ENCODE measurements around the gene FYB1. TPM values are rescaled to one million over a fixed set of nuclear protein-coding genes. Genes with fewer than 3 reads are reported as not detected.
A peak's percentile ranks its signal among the peaks of the same experiment; 100 is the strongest.

FYB1 gene
- total RNA-seq, 1 donor = 1.6 TPM

GRCh38 chr5:39100301-39100850 is 119.0 kb downstream of the FYB1 start:
- no peak for DNase-seq (ENCODE audit: low read depth in 2 of 3, low spot score in 2 of 3)

GRCh38 chr5:39099831-39100230 is 119.5 kb downstream of the FYB1 start:
- no peak for DNase-seq (ENCODE audit: low read depth in 2 of 3, low spot score in 2 of 3)

DNA sequence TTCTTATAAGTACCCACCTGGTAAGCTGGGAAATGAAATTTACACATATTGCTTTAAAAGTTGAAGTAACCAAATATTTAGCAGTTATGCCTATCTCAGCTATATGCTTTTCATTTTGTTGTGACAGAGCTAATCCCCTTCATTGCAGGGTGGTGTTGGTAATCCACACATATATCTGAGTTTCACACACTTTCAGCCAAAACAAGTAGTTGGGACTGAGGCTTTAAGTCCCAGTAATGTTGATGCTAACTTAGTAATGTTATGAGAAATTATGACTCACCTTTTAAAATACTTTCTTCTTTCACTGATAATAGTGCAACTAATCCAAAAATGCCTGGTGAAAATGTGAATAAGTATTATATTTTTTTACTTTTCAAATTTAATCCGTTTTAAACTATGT is 126.0 kb downstream of the FYB1 start:
- no peak for DNase-seq (ENCODE audit: low read depth in 2 of 3, low spot score in 2 of 3)

DNA sequence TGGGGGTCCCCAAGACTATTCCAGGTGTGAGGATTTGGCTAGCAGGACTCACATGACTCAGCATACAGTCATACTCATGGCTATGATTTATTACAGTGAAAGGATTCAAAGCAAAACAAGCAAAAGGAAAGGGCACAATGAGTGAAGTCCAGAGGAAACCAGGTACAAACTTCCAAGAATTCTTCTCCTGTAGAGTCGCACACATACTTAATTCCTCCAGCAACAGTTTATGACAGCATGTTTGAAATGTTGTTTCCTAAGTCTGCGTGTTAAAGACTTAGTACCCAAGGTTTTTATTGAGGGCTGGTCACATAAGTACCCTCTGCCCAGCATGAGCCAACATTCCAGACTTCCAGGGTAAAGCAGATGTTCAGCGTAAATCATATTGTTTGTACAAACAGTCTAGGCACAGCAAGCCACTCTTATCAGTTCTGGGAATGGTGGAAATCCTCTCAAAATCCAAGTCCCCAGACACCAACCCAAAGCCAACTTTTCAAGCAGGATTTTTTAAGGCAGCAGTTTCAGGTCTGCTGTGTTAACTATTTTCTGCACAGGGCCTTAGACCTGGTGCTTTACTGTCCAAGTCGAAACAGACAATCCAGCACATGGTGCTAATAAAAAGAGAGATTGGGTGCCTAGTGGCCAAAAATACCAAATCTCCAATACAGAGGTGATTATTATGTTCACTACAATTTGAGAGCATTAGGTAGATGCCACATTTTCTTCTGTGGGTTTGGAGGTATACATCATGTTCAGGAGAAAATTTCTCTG is 126.6 kb downstream of the FYB1 start:
- no peak for DNase-seq (ENCODE audit: low read depth in 2 of 3, low spot score in 2 of 3)

DNA sequence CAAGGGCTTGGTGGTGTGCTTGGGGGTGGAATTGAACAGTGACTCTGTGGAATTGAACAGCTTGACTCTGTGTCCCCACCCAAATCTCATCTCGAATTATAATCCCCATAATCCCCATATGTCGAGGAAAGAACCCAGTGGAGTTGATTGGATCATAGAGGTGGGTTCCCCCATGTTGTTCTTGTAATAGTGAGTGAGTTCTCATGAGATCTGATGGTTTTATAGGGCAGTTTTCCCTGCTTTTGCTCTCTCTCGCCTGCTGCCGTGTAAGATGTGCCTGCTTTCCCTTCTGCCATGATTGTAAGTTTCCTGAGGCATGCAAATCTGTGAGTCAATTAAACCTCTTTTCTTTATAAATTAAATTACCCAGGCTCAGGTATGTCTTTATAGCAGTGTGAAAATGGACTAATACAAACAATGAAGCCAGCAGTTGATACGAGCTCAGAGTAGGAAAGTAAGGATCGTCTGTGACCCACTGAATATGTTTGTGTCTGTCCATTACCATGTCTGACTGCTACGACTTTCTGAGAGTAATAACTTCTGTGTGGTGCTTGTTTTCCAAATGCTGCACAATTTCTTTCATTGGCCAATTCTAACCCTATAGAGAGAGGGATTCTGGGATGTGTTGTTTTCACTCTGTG is 127.3 kb downstream of the FYB1 start:
- DNase-seq (ENCODE audit: low read depth in 2 of 3, low spot score in 2 of 3) = no peak

- DNase-seq (ENCODE audit: low read depth in 2 of 3, low spot score in 2 of 3) = no peak
Measured at GRCh38 chr5:39083968-39084367, 135.4 kb downstream of the FYB1 start.

GRCh38 chr5:39082995-39083394 is 136.4 kb downstream of the FYB1 start:
- no peak for DNase-seq (ENCODE audit: low read depth in 2 of 3, low spot score in 2 of 3)

- peak in 2 of 3 donors; percentile 55 to 64 for DNase-seq (ENCODE audit: low read depth in 2 of 3, low spot score in 2 of 3)
Measured at GRCh38 chr5:39080597-39081204, 138.7 kb downstream of the FYB1 start.

DNA sequence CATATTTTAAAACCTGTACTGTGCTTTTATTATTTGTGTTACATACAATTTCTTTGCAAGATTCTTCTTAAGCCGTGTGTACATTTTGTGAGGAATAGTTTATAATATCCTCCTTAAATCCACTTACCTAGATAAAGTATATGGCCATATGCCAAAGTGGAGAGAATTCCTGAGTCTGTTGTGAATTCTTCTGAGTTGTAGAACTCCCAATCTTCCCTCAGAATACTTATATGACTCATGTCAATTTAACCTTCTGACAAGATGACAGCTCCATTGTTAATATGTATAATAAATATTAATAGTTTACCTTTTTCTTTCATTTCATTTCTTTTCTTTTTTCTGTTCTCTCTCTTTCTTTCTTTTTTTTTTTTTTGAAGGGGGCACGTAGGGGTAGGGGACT is 139.2 kb downstream of the FYB1 start:
- no peak for DNase-seq (ENCODE audit: low read depth in 2 of 3, low spot score in 2 of 3)

GRCh38 chr5:39079147-39079546 is 140.2 kb downstream of the FYB1 start:
- no peak for DNase-seq (ENCODE audit: low read depth in 2 of 3, low spot score in 2 of 3)

GRCh38 chr5:39076757-39077728 is 142.3 kb downstream of the FYB1 start:
- DNase-seq (ENCODE audit: low read depth in 2 of 3, low spot score in 2 of 3) = peak in 2 of 3 donors; percentile 70 to 86

GRCh38 chr5:39076101-39076756 is 143.1 kb downstream of the FYB1 start:
- DNase-seq (ENCODE audit: low read depth in 2 of 3, low spot score in 2 of 3) = no peak

GRCh38 chr5:39074017-39074814 is 145.1 kb downstream of the FYB1 start, which contains the start of gene RICTOR:
Gene RICTOR (minus strand): TSS chr5:39074399. CDS start chr5:39074377, 22 bp downstream.
- peak; percentile 68 to 92 (median 88) for DNase-seq (ENCODE audit: low read depth in 2 of 3, low spot score in 2 of 3)

DNA sequence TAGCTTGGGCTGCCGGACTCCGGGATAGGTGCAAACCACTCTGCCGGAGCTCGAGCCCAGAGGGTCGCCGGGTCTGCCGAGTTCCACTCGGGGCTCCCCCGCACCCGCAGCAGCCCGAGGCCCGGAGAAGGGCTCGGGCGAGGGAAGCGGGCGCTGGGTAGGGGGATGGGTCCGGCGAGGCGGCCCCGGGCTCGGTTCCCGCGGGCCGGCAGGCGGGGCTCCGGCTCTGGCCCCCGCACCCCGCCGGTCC is 145.7 kb downstream of the FYB1 start:
- DNase-seq (ENCODE audit: low read depth in 2 of 3, low spot score in 2 of 3) = no peak

GRCh38 chr5:39072925-39073766 is 146.2 kb downstream of the FYB1 start:
- DNase-seq (ENCODE audit: low read depth in 2 of 3, low spot score in 2 of 3) = peak; percentile 35 to 67 (median 60)

- no peak for DNase-seq (ENCODE audit: low read depth in 2 of 3, low spot score in 2 of 3)
Measured at GRCh38 chr5:39068099-39068498, 151.3 kb downstream of the FYB1 start.

DNA sequence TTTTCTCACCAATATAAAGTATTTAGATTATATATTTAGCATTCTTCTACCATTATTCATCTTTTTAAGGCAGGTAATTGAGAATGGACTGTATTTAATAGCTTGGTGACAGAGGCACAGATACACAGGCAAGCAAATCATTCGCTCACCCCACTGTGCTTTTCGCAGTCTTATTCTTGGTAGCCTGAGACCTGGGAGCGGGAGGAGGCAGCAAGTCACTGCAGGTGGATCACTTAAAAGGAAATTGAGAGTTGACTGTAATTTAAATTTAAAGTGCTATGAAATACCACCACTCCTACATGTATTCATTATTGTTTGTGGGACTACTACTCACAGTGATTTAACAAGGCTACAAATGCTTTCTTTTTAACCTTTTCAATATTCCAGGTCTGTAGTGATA is 154.9 kb downstream of the FYB1 start:
- DNase-seq (ENCODE audit: low read depth in 2 of 3, low spot score in 2 of 3) = no peak

GRCh38 chr5:39063037-39063436 is 156.3 kb downstream of the FYB1 start:
- no peak for DNase-seq (ENCODE audit: low read depth in 2 of 3, low spot score in 2 of 3)

All from hematopoietic multipotent progenitor cell (in vitro differentiated cells).